Peyer's patch (tissue), 4 donors: Measurements from ENCODE around the gene TSPAN15.

ENCODE experiments used
- CTCF ChIP-seq, 6 experiments: fragments of 450-650 bp in 4 of 6; fragments of 200-600 bp in 2 of 6; sonication (generic) in 1 of 6; IDR thresholded peaks; one replicate each; pipeline ENCODE4 v1.5.1; 2017 to 2019; ENCODE audit warnings: antibody characterized with exemption in 6 of 6, mild to moderate bottlenecking in 3 of 6, moderate library complexity in 1 of 6
- POLR2A ChIP-seq, 2 donors: fragments of 450-650 bp; IDR thresholded peaks; one replicate each; pipeline ENCODE4 v1.5.1; 2017; ENCODE audit warnings: antibody characterized with exemption in 2 of 2, mild to moderate bottlenecking in 2 of 2, moderate library complexity in 2 of 2

GRCh38 chr10:69467928-69468750 is 16.9 kb downstream of the TSPAN15 start:
- TF ChIP-seq CTCF (IDR thresholded peaks at IDR 0.05) (no peak), POLR2A (IDR thresholded peaks at IDR 0.05) (no peak)
